Esophagus muscularis mucosa (tissue), 4 donors: ENCODE data around the gene SYCN. TPM values are rescaled to one million over a fixed set of nuclear protein-coding genes. Genes with fewer than 3 reads are reported as not detected.

Experiments used
- DNase-seq: peaks from one replicate; pipeline ENCODE4 v3.0.0-alpha.2; 2017; ENCODE audit errors: extremely low spot score
- H3K27ac ChIP-seq, 4 donors: fragments of 200-600 bp; sonication (generic); replicated peaks in 1 of 4; 1 replicate in 3 of 4; 2 replicates in 1 of 4; pipeline ENCODE4 v1.5.1; 2016 to 2019; ENCODE audit warnings: mild to moderate bottlenecking in 1 of 4
- H3K27me3 ChIP-seq, 4 donors: fragments of 200-600 bp; sonication (generic); one replicate each; pipeline versions ENCODE4 v1.5.1 to v1.6.0; 2016 to 2019
- H3K36me3 ChIP-seq, 4 donors: fragments of 200-600 bp; sonication (generic); one replicate each; pipeline ENCODE4 v1.5.1; 2016 to 2019
- H3K4me1 ChIP-seq, 4 donors: fragments of 200-600 bp; sonication (generic); one replicate each; pipeline ENCODE4 v1.5.1; 2016 to 2019
- H3K4me3 ChIP-seq, 4 donors: fragments of 200-600 bp; sonication (generic); 1 replicate in 2 of 4; 2 replicates in 2 of 4; pipeline ENCODE4 v1.5.1; 2016 to 2019; ENCODE audit warnings: mild to moderate bottlenecking in 4 of 4, moderate library complexity in 1 of 4
- H3K9me3 ChIP-seq, 4 donors: fragments of 200-600 bp; sonication (generic); 1 replicate in 3 of 4; 2 replicates in 1 of 4; pipeline ENCODE4 v1.5.1; 2016 to 2019
- EP300 ChIP-seq: sonication (generic); formaldehyde crosslinking; IDR thresholded peaks from one replicate; pipeline ENCODE4 v1.6.1; 2017; ENCODE audit warnings: antibody characterized with exemption
- POLR2A ChIP-seq: fragments of 450-650 bp; IDR thresholded peaks from one replicate; pipeline ENCODE4 v1.6.1; 2017; ENCODE audit warnings: antibody characterized with exemption, moderate library complexity, mild to moderate bottlenecking, low read depth
- POLR2AphosphoS5 ChIP-seq, 2 donors: sonication (generic); formaldehyde crosslinking; IDR thresholded peaks; one replicate each; pipeline ENCODE4 v1.6.1; 2017; ENCODE audit warnings: antibody characterized with exemption in 2 of 2
- WGBS: methylation state at CpG from one replicate; pipeline ENCODE4 v1.1.5; 2018; 5-methylcytosine and 5-hydroxymethylcytosine counted together
- intact Hi-C: fragments of 100-400 bp; cut with DNase I; formaldehyde crosslinking; loops from one replicate; pipeline ENCODE4 v1.15.1; 2023
- total RNA-seq, 4 donors: library from RNA; depleted of rRNA; stranded (reverse); fragments of >200 nt; gene quantifications; one replicate each; pipeline versions ENCODE4 v1.1.0 to v1.2.1, GENCODE V29; 2016
- TF ChIP-seq, protein P1 (sequence below), 3 experiments: fragments of 200-600 bp in 2 of 3; fragments of 450-650 bp in 1 of 3; sonication (generic) in 2 of 3; IDR thresholded peaks; one replicate each; pipeline ENCODE4 v1.5.1; 2017 to 2019; ENCODE audit warnings: antibody characterized with exemption in 3 of 3, mild to moderate bottlenecking in 2 of 3, moderate library complexity in 1 of 3

The SYCN gene
- total RNA-seq, 4 donors from 2014 or later = not detected

- intact Hi-C loops = no loop called here
- H3K27me3 ChIP-seq = peaks cover 0 to 72% (median 31%) of the 10 kb centered on the region in 4 donors
- H3K36me3 ChIP-seq = no peaks in the 10 kb centered on the region
- no peak for DNase-seq
- no peaks in the 10 kb centered on the region for H3K9me3 ChIP-seq
- 16% methylated on average over 7 of the region's 7 CpGs for whole genome bisulfite sequencing
- H3K4me3 ChIP-seq = no peak overlapping the region
- peaks cover 4 to 10% (median 9%) of the 10 kb centered on the region in 4 donors for H3K4me1 ChIP-seq
- TF ChIP-seq EP300 (no peak), POLR2AphosphoS5 (IDR thresholded peaks at IDR 0.05) (no peak), POLR2A (no peak)
- H3K27ac ChIP-seq = no peak overlapping the region
Measured at GRCh38 chr19:39196320-39196719, 7.7 kb downstream of the SYCN start.

- Histone ChIP-seq H3K4me1 (peaks cover 4 to 10% (median 9%) of the 10 kb centered on the region in 4 donors), H3K27ac (no peak overlapping the region), H3K36me3 (no peaks in the 10 kb centered on the region), H3K4me3 (no peak overlapping the region), H3K9me3 (no peaks in the 10 kb centered on the region), H3K27me3 (peaks cover 0 to 67% (median 31%) of the 10 kb centered on the region in 4 donors)
- 61% methylated on average over 7 of the region's 9 CpGs for WGBS
- intact Hi-C loops = no loop called here
- TF ChIP-seq POLR2AphosphoS5 (IDR thresholded peaks at IDR 0.05) (no peak), POLR2A (no peak), EP300 (no peak)
- TF ChIP-seq, protein P1, sequence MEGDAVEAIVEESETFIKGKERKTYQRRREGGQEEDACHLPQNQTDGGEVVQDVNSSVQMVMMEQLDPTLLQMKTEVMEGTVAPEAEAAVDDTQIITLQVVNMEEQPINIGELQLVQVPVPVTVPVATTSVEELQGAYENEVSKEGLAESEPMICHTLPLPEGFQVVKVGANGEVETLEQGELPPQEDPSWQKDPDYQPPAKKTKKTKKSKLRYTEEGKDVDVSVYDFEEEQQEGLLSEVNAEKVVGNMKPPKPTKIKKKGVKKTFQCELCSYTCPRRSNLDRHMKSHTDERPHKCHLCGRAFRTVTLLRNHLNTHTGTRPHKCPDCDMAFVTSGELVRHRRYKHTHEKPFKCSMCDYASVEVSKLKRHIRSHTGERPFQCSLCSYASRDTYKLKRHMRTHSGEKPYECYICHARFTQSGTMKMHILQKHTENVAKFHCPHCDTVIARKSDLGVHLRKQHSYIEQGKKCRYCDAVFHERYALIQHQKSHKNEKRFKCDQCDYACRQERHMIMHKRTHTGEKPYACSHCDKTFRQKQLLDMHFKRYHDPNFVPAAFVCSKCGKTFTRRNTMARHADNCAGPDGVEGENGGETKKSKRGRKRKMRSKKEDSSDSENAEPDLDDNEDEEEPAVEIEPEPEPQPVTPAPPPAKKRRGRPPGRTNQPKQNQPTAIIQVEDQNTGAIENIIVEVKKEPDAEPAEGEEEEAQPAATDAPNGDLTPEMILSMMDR (IDR thresholded peaks at IDR 0.05) = no peak
- no peak for DNase-seq
Measured at GRCh38 chr19:39195755-39196154, 8.3 kb downstream of the SYCN start.

DNA sequence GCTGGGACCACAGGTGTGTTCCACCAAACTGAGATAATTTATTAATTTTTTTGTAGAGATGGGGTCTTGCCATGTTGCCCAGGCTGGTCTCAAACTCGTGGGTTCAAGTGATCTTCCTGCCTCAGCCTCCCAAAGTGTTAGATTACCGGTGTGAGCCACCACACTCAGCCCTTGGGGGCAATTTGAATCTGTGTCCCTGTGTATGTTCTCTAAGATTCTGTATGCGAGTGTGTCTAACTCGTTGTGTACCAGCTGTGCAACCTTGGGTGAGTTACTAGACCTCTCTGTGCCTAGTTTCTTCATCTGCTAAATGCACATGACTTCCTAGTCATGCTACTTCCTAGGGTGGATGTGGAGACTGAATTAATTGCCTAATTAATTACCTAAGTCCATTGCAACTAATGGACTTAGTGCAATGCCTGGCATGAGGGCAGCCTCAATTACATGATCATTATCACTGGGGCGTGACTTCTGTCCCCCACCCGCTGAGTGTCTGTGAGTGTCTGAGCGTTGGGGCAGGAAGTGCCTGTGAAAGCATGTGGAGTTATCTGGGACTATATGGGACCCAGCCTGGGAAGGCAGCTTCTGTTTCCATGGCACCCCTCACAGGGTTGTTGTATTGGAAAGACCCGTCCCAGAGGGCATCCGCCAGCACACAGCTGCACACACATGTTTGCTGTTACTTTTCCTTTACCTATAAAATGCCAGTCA lies 9.1 kb downstream of the SYCN start:
- H3K9me3 ChIP-seq = no peaks in the 10 kb centered on the region
- intact Hi-C loops = no loop called here
- H3K27ac ChIP-seq = no peak overlapping the region
- H3K27me3 ChIP-seq = peaks cover 0 to 59% (median 31%) of the 10 kb centered on the region in 4 donors
- WGBS = 61% methylated on average over 7 of the region's 9 CpGs
- no peaks in the 10 kb centered on the region for H3K36me3 ChIP-seq
- DNase-seq = no peak
- peaks cover 4 to 10% (median 9%) of the 10 kb centered on the region in 4 donors for H3K4me1 ChIP-seq
- no peak overlapping the region for H3K4me3 ChIP-seq
- TF ChIP-seq EP300 = no peak

DNA sequence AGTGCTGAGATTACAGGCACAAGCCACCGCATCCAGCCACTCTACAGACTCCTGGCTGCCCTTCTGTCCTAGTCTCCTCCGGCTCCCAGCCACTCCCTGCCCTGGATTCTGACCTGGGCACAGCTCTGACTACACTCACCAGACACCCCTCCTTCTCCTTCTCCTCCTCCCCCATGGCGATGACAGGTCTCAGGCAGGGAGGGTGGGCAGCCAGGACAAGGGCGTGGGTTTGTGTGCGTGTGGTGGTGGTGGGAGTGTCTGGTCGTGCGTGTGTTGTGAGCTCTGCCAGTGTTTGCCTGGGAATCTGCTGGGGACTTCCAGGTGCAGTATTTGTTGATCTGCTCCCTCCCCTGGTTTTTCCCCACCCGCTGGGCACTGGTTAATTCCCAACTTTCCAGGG lies 10.3 kb downstream of the SYCN start:
- TF ChIP-seq EP300 (no peak), POLR2A (no peak), POLR2AphosphoS5 (IDR thresholded peaks at IDR 0.05) (no peak)
- TF ChIP-seq, protein P1 (IDR thresholded peaks at IDR 0.05) = no peak
- DNase-seq = no peak
- peaks cover 4 to 8% (median 6%) of the 10 kb centered on the region in 4 donors for H3K4me1 ChIP-seq
- no peak overlapping the region for H3K27ac ChIP-seq
- WGBS = 34% methylated on average over 8 of the region's 8 CpGs
- no peak overlapping the region for H3K4me3 ChIP-seq
- no peaks in the 10 kb centered on the region for H3K36me3 ChIP-seq
- intact Hi-C loops = no loop called here
- H3K27me3 ChIP-seq = peaks cover 0 to 54% (median 31%) of the 10 kb centered on the region in 4 donors
- H3K9me3 ChIP-seq = no peaks in the 10 kb centered on the region

- H3K9me3 ChIP-seq = no peaks in the 10 kb centered on the region
- peaks cover 0 to 54% (median 28%) of the 10 kb centered on the region in 4 donors for H3K27me3 ChIP-seq
- H3K4me3 ChIP-seq = no peak overlapping the region
- no peaks in the 10 kb centered on the region for H3K36me3 ChIP-seq
- TF ChIP-seq, protein P1 (IDR thresholded peaks at IDR 0.05) = no peak
- TF ChIP-seq POLR2AphosphoS5 (IDR thresholded peaks at IDR 0.05) (no peak), EP300 (no peak), POLR2A (no peak)
- 82% methylated on average over 2 of the region's 2 CpGs for WGBS
- intact Hi-C loops = no loop called here
- no peak overlapping the region for H3K27ac ChIP-seq
- no peak for DNase-seq
- H3K4me1 ChIP-seq = peaks cover 4 to 8% (median 6%) of the 10 kb centered on the region in 4 donors
Measured at GRCh38 chr19:39192846-39193245, 11.2 kb downstream of the SYCN start.
